Measurements from ENCODE around the gene EXO1.
"Not testable (repeated sequence)": the region's sequence is repeated elsewhere in the genome, so short reads cannot be mapped to it uniquely, and the experiment has no call there.

EXO1 gene

DNA sequence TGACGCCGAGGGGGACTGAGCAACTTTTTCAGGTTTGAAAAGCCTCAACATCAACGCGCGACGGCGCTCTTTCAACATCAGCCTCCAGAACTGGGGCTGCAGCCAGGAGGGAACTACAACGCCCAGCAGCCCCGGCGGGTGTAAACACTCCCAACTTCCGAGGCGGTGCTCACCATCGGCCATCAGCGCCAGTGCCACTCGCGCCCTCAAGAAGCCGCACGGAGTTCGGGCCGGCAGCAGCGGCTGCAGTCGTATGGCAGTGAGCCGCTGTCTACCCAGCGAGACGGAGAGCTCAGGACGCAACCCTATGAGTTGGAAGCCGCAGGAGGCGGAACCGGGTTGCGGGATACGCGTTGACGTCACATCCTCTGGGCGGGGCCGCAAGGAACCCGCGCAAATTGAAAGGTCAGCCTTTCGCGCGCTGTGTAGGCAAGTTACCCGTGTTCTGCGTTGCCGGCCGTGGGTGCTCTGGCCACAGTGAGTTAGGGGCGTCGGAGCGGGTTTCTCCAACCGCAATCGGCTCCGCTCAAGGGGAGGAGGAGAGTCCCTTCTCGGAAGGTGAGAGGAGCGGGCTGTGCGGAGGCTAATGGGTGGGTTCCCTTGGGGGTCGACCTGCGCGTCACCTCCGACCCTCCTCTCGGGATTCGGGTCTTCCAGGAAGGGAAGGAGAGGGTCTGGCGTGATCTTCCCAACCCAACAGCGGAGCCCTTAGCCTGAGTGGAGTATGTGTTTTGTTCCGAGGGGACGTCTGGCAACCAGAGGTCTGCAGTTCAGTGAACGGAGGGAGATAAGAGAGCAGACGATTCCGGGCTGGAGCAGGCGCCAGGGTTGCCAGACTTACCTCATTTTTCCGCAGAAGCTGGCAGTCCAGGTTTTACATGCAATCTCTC lies at the start of gene EXO1:
EXO1 (plus strand) TSS at position 409 of the 890 bp plus-strand sequence. CDS start 2,222 bp downstream, outside the sequence.
- peak; percentile 93 for DNase-seq

- no peak for DNase-seq
Observed at GRCh38 chr1:241799416-241799815, 48.6 kb upstream of the EXO1 start.

DNA sequence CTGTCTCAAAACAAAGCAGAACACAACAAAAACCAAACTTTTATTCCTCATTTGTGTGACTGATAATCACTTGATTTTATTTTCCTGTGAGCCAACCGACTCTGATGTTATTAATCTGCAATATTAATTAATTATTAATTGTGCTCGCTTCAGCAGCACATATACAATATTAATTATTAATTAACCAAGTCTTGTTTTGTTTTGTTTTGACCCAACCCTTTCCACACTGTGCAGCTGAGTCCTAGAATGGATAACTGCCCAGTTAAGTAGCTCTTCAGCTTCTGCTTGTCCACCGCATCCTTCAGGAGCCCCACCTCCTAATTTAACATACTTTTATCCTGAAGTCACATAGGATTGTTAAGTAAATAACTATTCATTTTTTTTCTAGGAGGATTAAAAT lies 47.4 kb upstream of the EXO1 start:
- no peak for DNase-seq

GRCh38 chr1:241802863-241803262 lies 45.1 kb upstream of the EXO1 start:
- no peak for DNase-seq

DNA sequence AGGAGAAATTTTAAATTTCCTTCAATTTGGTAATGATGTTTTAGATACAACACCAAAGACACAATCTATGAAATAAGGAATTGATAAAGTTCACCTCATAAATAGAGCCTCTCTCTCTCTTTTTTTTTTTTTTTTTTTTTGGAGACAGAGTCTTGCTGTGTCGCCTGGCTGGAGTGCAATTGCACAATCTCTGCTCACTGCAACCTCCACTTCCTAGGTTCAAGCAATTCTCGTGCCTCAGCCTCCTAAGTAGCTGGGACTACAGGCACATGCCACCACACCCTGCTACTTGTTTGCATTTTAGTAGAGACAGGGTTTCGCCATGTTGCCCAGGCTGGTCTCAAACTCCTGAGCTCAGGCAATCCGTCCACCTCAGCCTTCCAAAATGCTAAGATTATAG lies 43.3 kb upstream of the EXO1 start:
- not testable (repeated sequence) for DNase-seq

DNA sequence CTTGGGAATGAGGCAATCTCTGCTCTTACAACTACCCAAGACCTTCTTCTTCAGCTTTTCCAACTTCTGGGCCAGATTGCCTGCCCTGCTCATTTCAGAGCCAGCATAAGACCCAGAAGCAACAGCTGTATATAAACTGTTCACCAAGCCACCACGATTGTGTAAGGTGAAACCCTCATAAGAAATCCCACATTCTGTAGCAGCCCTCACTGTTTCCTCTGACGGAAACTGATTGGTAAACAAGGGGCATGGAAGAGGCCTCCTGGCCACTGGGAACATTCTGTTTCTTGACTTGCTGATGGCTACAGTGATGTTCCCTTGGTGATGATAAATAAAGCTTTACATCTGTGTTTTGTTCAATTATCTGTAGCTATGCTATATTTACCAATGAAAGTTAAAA lies 39.7 kb upstream of the EXO1 start:
- DNase-seq: no peak

DNA sequence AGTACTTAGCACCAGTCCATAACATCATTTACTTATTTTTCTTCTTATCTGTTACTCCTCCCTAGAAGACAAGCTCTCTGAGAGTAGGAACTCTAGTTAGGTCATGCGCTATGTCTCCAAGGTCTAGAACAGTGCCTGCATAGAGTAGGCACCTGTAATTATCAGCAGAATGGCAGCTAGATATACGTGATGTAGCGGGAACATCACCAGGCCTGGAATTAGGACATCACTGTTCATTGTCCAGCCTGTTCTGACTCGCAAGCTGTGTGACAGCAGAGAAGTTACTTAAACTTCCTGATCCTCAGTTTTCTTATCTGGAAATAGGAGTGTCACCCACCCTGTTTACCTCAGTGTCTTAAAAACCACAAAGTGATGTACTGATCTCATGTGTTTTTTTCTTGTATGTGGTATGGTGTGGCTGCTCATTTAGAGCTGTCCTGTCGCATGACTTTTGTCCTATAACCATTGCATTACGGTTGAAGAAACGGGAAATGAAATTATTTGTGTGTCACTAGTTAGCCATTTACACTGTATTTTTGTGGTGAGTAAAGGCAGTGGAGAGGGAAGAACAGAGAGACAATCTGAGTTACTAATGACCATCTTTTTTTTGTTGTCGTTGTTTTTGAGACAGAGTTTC lies 37.1 kb upstream of the EXO1 start:
- DNase-seq: no peak

DNA sequence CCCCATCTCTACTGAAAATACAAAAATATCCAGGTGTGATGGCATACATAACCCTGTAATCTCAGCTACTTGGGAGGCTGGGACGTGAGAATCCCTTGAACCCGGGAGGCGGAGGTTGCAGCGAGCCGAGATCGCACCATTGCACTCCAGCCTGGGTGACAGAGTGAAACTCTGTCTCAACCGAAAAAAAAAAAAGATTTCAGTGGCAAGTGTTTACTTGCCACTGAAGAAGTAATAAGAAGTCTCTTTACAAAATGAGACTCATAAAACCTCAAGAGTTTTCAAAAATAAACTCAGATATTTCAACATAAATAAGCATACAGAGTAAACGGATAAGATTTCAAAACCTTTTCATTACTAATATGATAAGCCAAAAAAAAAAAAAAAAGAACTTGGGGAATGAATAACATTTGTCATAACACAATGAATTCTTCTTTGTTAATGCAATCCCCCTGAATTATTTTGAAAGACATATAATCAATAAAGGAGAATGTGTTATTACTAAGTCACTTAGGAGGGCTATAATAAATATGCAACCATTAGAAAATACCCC lies 34.2 kb upstream of the EXO1 start:
- DNase-seq: no peak

DNA sequence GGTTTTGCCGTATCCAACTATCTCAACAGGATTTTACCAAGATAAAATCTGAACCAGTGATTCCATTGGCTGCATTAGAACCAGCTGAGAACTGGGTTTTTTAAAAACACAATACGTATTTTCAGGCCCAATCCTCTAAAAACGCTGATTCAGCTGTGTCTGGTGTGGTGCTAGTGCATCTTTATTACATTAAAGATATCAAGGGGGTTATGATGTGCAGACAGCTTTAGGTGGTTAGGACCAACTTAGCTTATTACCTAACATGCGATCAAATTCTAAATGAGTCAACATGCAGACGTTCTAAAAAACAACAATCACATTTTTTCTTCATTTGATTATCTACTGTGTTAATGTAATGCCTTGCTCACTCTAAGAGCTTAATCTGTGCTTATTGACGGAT lies 32.0 kb upstream of the EXO1 start:
- DNase-seq: no peak

DNA sequence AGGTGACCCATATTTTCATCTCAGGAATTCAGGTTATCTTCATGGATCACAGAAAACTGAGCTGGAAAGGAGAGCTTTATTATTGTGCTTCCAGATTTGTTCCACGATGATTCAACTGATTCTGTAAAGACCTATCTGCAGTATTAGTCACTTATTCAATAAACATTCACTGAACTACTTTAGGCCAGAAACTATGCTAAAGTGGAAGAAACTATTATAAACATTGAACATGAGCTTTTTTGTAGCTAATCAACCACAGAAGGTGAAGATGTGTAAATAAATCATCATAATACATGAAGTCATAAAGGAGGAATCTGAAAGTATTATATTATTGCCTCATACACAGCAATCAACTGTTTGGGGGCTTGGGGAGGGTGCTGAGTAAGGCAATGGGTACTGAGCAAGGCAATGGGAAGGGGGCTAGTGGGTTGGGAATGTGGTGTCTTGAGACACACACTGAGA lies 30.6 kb upstream of the EXO1 start:
- no peak for DNase-seq

GRCh38 chr1:241817956-241818612 lies 29.9 kb upstream of the EXO1 start:
- no peak for DNase-seq

GRCh38 chr1:241819340-241819866 lies 28.6 kb upstream of the EXO1 start:
- DNase-seq: no peak

GRCh38 chr1:241821363-241821762 lies 26.6 kb upstream of the EXO1 start:
- DNase-seq: no peak

DNA sequence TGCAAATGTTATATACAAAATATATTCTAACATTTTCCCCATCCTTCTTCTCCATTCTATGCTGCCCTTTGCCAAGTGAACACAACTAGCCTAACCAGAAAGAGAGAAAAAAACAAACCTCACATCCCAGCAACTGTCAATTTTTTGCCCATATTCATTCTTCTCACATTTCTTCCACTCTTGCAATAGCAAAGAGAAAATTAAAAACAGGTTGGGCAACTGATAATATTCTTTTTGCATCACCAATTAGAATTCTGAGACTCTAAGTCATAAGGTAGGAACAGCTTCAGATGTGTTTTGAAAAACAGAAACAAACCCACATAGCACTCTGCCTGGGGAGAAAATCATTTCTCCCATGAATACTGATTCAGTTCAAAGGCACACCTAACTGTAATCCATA lies 25.2 kb upstream of the EXO1 start:
- no peak for DNase-seq

GRCh38 chr1:241823925-241824324 lies 24.1 kb upstream of the EXO1 start:
- no peak for DNase-seq

GRCh38 chr1:241825581-241825980 lies 22.4 kb upstream of the EXO1 start:
- DNase-seq: no peak

DNA sequence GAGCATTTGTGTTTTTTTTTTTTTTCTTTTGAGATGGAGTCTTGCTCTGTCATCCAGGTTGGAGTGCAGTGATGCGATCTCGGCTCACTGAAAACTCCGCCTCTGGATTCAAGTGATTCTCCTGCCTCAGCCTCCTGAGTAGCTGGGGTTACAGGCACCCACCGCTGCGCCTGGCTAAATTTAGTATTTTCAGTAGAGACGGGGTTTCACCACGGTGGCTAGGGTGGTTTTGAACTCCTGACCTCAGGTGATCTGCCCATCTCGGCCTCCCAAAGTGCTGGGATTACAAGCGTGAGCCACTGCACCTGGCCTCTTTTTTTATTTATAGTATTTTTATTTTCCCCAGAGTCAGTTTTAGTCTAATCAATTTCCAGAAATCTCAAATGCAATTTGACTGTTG lies 21.4 kb upstream of the EXO1 start:
- not testable (repeated sequence) for DNase-seq

GRCh38 chr1:241827264-241827663 lies 20.7 kb upstream of the EXO1 start:
- no peak for DNase-seq

DNA sequence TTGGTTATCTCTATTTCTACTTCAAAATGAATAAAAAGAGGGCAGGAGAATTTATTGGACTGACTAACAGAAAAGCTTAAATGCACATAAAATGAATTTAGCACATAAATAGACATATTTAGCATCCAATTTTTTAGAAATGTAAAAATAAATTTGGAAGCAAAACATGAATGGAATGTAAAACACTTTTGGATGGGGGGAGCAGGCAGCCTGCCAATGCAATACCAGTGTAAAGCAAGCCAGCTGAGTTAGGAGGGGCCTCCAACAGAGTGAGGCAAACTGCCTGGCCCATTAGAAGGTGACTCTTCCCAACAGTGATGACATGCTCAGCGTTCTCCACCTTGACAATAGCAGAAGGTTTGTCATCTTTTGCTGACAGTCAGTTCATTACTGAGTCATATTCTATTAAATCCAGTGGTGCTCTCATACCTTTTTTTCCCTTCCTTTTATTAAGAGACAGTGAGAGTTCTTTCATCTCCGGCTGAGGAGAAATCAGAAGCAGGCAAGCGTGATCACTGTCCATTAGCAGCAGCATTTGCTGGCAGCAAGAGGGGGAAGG lies 19.5 kb upstream of the EXO1 start:
- no peak for DNase-seq

- no peak for DNase-seq
Observed at GRCh38 chr1:241829468-241829867, 18.5 kb upstream of the EXO1 start.

- DNase-seq: no peak
Observed at GRCh38 chr1:241834733-241835377, 13.1 kb upstream of the EXO1 start.

- no peak for DNase-seq
Observed at GRCh38 chr1:241836941-241837340, 11.1 kb upstream of the EXO1 start.
